GM18870 (cell line): ENCODE measurements around the gene PPT2.

Experiments
- ATAC-seq: cut with Tn5 transposase; IDR thresholded peaks from one replicate; pipeline ENCODE4 v1.9.1; 2021; ENCODE audit warnings: moderate library complexity; ENCODE audit not compliant: unreplicated experiment

The PPT2 gene, protein sequence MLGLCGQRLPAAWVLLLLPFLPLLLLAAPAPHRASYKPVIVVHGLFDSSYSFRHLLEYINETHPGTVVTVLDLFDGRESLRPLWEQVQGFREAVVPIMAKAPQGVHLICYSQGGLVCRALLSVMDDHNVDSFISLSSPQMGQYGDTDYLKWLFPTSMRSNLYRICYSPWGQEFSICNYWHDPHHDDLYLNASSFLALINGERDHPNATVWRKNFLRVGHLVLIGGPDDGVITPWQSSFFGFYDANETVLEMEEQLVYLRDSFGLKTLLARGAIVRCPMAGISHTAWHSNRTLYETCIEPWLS

DNA sequence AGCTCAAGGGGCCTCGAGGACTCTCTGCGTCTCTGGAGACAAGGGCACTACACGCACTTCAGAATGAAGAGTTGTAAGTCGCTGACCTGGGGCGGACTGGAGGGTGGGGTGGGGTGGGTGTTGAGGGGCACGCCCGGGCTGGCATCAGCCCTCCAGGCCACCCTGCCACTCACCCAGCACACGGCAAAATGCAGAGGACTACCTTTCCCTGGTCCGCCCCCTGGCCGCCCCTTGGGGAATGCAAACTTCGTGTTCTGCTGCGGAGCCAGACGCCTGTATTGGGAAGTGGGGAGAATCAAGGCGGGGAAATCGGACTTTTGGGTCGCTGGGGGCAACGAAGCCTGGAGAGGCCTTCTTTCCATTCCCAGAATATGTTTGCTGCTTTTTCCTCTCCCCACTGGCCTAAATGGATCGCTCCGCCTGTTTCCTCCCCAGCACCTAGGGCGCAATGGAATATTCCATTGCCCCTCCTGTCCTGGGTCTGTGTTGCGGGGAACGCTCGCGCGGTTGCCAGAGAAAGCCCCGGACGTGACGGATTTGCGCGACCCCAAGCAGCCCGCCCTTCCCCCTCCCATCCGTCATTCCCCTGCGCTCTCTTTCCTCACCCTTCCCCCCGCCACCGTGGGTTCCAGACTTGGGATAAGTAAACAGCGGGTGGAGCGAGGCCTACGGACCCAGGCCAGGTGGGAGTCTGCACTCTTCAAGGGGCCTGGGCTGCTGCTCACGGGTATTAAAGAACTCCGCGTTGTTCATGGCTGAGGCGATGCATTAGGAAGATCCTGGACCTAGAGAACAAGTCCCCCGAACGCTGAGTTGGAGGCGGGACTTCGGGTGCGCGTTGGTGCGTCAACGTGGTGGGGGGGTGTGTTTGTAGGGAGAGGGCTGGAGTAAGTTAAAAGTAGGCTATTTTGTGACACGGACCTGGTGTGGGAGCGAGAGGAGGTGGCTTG is at the start of gene PPT2:
Gene PPT2 (plus strand): TSS at position 578 of the 950 bp plus-strand sequence. CDS start 454 bp downstream, outside the sequence.
- ATAC-seq: no peak

GRCh38 chr6:32105433-32105832 is 48.5 kb upstream of the PPT2 start:
- no peak for ATAC-seq

GRCh38 chr6:32107406-32107805 is 46.5 kb upstream of the PPT2 start:
- no peak for ATAC-seq

DNA sequence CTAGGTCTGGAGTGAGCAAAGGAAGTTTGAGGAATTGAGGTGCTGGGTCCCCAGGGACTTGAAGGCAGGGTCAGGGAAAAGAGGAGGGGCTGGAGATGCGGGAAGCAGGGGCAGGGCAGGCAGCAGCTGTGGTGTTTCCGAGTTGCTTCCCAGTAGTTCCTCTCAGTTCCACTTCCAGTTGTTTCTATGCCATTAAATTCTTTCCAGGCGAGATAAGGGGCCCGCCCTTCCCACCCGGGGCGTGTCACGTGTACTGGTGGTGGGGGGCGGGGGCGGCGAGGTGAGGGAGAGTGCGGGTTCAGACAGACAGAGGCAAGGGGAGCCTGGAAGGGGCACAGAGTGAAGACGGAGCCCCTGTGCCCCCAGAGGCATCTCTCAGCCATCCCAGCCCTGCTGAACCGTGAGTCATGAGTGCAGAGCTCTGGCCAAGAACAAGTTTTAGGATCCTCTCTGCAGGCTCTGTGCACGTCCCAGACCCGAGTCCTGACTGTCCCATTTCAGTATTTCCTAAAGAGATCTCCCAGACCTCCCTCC is 45.8 kb upstream of the PPT2 start:
- ATAC-seq: no peak

GRCh38 chr6:32108727-32109113 is 45.2 kb upstream of the PPT2 start:
- ATAC-seq: no peak

DNA sequence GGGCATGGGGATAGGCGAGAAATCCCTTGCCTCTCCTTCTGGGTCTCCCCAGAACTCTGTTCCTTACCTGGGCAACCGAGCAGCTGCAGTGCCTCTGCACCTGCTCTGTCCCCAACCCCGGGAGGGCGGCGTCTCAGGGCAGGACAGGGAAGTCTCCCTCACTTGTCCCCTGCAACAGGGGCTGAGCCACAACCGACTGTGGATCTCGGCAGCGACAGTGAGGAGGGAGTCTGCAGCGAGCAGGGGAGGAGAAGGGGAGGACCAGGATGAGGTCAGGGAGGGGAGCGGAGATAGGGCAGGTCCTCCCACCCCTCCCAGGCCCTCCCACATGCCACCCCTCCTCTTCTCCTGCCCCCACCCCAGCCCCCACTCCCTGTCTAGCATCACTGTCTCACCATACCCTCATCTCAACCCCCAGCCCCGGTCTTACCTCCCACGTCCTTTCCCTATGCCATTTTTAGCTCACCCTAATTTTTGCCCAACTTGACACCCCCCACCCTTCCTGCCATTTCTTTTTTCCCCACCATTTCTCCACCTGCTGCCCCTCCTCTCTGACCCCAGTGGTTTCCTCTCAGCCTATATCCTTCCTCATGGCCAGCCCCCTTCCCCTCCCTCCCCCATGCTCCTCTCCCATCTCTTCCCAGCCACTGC is 44.7 kb upstream of the PPT2 start, which contains the start of gene TNXB:
Gene TNXB (minus strand): TSS at position 225 of the 651 bp plus-strand sequence. CDS start 11,140 bp downstream, outside the sequence.
- ATAC-seq: no peak

- ATAC-seq: no peak
Observed at GRCh38 chr6:32109765-32110160, 44.2 kb upstream of the PPT2 start.

GRCh38 chr6:32110632-32111031 is 43.3 kb upstream of the PPT2 start:
- ATAC-seq: no peak

GRCh38 chr6:32111424-32112066 is 42.4 kb upstream of the PPT2 start:
- no peak for ATAC-seq

DNA sequence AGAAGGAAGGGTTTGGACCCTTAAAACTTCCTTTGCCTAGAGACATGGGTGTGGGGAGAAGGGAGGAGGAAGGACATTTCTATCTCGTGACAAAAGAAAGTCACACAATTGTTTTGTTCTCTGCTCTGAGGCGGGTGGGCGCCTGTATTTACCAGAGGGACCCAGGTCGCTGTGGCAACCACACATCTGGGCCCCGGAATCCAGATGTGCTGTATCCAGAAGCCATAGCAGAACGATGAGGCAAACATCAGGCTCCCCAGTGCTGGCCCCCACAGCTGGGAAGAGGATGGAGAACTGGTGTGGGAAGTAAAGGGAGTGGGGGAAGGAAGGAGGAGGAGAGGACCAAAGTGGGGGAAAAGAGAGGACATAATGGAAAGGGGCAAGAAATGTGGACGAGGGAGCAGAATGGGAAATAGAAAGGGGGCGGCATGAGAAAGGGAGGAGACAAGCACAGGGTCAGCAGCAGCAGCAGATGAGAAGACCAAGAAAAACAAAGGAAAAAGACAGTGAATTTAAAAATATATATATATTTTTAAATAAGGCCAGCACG is 41.4 kb upstream of the PPT2 start:
- no peak for ATAC-seq

- ATAC-seq: no peak
Observed at GRCh38 chr6:32113386-32114352, 40.3 kb upstream of the PPT2 start.

- no peak for ATAC-seq
Observed at GRCh38 chr6:32114796-32115195, 39.1 kb upstream of the PPT2 start.

DNA sequence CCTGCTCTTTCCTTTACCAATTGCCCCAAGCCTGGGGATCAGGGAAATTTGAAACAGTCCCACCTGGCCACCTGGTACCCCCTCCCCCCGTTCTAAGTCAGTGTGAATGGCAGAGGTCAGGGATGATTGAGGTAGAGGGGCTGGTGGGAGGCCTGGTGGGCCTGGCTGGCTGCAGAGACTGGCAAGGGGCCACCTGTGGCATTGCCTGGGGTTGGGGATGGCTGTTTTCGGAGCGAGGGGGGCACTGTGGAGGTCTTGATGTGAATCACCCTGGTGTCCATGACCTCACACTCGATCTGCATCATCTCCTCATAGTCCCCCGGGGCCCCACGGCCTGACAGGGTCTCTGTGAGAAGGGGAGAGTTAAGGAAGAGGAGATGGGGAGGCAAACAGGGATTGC is 38.3 kb upstream of the PPT2 start:
- ATAC-seq: no peak

GRCh38 chr6:32116674-32117073 is 37.3 kb upstream of the PPT2 start:
- ATAC-seq: no peak

DNA sequence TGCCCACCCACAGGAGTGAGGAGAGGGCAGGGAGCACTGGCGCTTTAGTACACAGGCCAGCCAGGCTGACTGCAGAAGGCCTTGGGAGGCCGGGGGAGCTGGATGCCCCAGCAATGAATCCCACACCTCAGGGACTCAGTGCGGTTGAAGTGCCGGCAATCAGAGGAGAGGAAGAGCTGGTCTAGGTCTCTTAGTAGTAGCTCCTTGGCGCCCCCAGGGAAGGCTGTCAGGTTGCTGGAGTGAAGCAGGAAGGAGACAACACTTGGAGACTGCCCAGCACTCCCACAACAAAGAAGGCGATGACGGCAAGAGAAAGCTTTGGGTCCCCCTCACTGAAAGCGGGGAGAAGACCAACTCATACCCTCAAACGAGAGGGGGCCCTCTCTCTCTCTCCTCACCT is 36.5 kb upstream of the PPT2 start:
- ATAC-seq: no peak

DNA sequence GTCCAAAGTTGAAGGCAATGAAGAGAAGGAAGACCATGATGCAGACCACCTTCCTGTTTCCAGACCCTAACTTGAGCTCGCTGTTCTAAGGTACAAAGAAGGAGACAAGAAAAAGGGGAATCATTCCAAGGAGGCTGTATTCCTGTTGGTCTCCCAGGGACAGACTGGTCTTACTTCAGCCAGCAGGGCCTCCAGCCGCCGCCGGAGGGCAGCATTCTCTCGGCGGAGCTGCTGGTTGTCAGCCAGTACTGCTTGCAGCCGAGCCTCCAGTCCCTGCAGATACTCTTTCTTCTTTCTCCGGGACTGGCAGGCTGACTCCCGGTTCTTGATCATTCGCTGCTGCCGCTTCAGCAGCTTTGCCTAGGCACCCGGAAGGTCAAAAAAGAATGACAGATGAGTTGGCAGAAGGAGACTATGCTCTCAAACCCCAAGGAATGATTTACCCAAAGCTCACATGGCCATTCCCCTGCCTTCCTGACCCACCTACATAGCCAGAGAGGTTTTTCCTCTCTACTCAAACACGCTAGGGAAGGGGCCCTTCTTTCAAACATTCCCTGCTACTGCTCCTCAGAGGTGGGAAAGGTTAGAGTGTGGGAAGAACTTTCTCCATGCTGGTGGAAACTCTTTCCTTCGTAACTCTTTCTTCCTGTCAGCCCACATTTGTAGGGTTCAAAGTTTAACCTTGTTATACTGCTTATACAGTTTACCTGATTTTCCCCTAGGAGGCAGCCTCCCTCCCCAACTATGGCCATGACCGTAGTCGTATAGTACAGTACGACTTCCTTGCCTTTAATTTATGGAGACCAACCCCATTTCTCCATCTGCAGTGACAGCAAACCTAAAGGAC is 34.9 kb upstream of the PPT2 start:
- ATAC-seq: no peak

- ATAC-seq: no peak
Observed at GRCh38 chr6:32120573-32121059, 33.3 kb upstream of the PPT2 start.

- no peak for ATAC-seq
Observed at GRCh38 chr6:32123681-32124080, 30.3 kb upstream of the PPT2 start.
